NB4 (cell line): ENCODE data around the gene CCNDBP1.

Experiments used
- CTCF ChIP-seq: IDR thresholded peaks from one replicate; pipeline ENCODE4 v1.5.1; 2012; ENCODE audit warnings: low read depth, low read length
- MAX ChIP-seq: IDR thresholded peaks from 2 replicates; pipeline ENCODE4 v1.6.1; 2011; ENCODE audit warnings: low read depth, low read length
- MYC ChIP-seq: IDR thresholded peaks from 2 replicates; pipeline ENCODE4 v1.6.1; 2011; ENCODE audit warnings: low read depth, low read length
- POLR2A ChIP-seq: IDR thresholded peaks from 2 replicates; pipeline ENCODE4 v1.6.1; 2011; ENCODE audit warnings: mild to moderate bottlenecking; ENCODE audit not compliant: insufficient read length; ENCODE audit errors: extremely low read depth

GRCh38 chr15:43199945-43200488, 14.8 kb downstream of the CCNDBP1 start:
- TF ChIP-seq CTCF (no peak), POLR2A (no peak), MYC (no peak), MAX (no peak)
